ENCODE results near the gene HDHD3.

The HDHD3 gene

GRCh38 chr9:113328045-113328782 lies 48.6 kb downstream of the HDHD3 start:
- DNase-seq (ENCODE audit: low read depth), result no peak

DNA sequence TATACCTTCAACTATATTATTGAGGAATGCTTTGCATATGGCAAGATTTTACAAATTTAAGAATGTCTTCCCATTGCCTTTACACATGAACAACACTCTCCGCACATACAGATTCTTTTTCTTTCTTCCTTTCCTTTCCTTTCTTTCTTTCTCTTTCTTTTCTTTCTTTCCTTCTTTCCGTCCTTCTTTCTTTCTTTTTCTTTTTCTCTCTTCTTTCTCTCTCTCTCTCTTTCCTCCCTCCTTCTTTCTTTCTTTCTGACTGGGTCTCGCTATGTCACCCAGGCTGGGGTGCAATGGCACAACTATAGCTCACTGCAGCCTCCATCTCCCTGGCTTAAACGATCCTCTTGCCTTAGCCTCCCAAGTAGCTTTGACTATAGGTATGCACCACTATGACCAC lies 50.6 kb downstream of the HDHD3 start:
- DNase-seq (ENCODE audit: low read depth), result no peak

Measured in stimulated activated CD8-positive, alpha-beta memory T cell treated with anti-CD3 and anti-CD28 coated beads, Interleukin-4, amount 100 ng/mL, for 24 hours (primary cell).